PC-9 (cell line): ENCODE measurements around the gene OXCT1. TPM values are rescaled to one million over a fixed set of nuclear protein-coding genes. Genes with fewer than 3 reads are reported as not detected.
A peak's percentile ranks its signal among the peaks of the same experiment; 100 is the strongest.

Source experiments
- BruUV-seq: library from RNA; stranded (reverse); fragments of 400-500 nt; replicated peaks from 2 replicates; lab custom pipeline; 2021; lab: Mats Ljungman, UMichigan
- CTCF ChIA-PET: fragments of 300-600 bp; sonication (Branson Sonifier 250); formaldehyde crosslinking; loops from one replicate; lab custom pipeline; 2022; ENCODE audit warnings: antibody characterized with exemption; lab: Charles Lee
- POLR2A ChIA-PET: fragments of 300-600 bp; sonication (Branson Sonifier 250); formaldehyde crosslinking; loops from one replicate; lab custom pipeline; 2022; ENCODE audit warnings: antibody characterized with exemption; ENCODE audit not compliant: unreplicated experiment; lab: Charles Lee
- DNase-seq, 2 experiments: peaks; one replicate each; pipeline versions ENCODE4 v3.0.0 to v3.0.0-alpha.2; 2015 to 2022; ENCODE audit warnings: mixed read lengths in 1 of 2
- H2AFZ ChIP-seq: fragments of 200-600 bp; sonication (generic); 2 replicates; pipeline ENCODE4 v1.8.1; 2017; ENCODE audit warnings: antibody characterized with exemption
- H3F3A ChIP-seq: fragments of 200-600 bp; sonication (generic); 2 replicates; pipeline ENCODE4 v1.8.1; 2017; ENCODE audit warnings: antibody characterized with exemption, mild to moderate bottlenecking, low read depth; ENCODE audit not compliant: insufficient read depth
- H3K27ac ChIP-seq: fragments of 200-600 bp; sonication (generic); 2 replicates; pipeline ENCODE4 v1.6.1; 2016; ENCODE audit warnings: mixed run types
- H3K27me3 ChIP-seq: fragments of 200-600 bp; sonication (generic); 2 replicates; pipeline ENCODE4 v1.6.1; 2016; ENCODE audit warnings: low read depth, mixed run types; ENCODE audit not compliant: insufficient read depth
- H3K36me3 ChIP-seq: fragments of 200-600 bp; sonication (generic); 2 replicates; pipeline ENCODE4 v1.6.1; 2016; ENCODE audit warnings: low read depth, mixed run types
- H3K4me1 ChIP-seq: fragments of 200-600 bp; sonication (generic); replicated peaks from 2 replicates; pipeline ENCODE4 v1.6.1; 2016; ENCODE audit warnings: mixed run types; ENCODE audit not compliant: insufficient read depth
- H3K4me2 ChIP-seq: fragments of 200-600 bp; sonication (generic); 2 replicates; pipeline ENCODE4 v1.6.1; 2017; ENCODE audit warnings: mixed run types
- H3K4me3 ChIP-seq: fragments of 200-600 bp; sonication (generic); 2 replicates; pipeline ENCODE4 v1.6.1; 2016; ENCODE audit warnings: mixed run types
- H3K79me2 ChIP-seq: fragments of 200-600 bp; sonication (generic); 2 replicates; pipeline ENCODE4 v1.6.1; 2017; ENCODE audit warnings: low read depth, mixed run types
- H3K9me2 ChIP-seq: fragments of 200-600 bp; sonication (generic); 2 replicates; pipeline ENCODE4 v1.8.1; 2017; ENCODE audit warnings: mild to moderate bottlenecking; ENCODE audit not compliant: insufficient read depth
- H3K9me3 ChIP-seq: fragments of 200-600 bp; sonication (generic); 2 replicates; pipeline ENCODE4 v1.8.1; 2016; ENCODE audit warnings: low read depth; ENCODE audit not compliant: insufficient read depth
- H4K20me1 ChIP-seq: fragments of 200-600 bp; sonication (generic); 2 replicates; pipeline ENCODE4 v1.8.1; 2017; ENCODE audit not compliant: insufficient read depth
- CTCF ChIP-seq: fragments of 200-600 bp; sonication (generic); conservative IDR thresholded peaks from 2 replicates; pipeline ENCODE4 v1.6.1; 2017; ENCODE audit warnings: mixed run types, antibody characterized with exemption, mild to moderate bottlenecking, moderate library complexity
- EZH2 ChIP-seq: fragments of 200-600 bp; sonication (generic); IDR thresholded peaks from 2 replicates; pipeline ENCODE4 v1.8.0; 2017; ENCODE audit warnings: antibody characterized with exemption, low read depth
- intact Hi-C: fragments of 100-400 bp; cut with micrococcal nuclease; formaldehyde crosslinking; loops from one replicate; pipeline ENCODE4 v1.10.0; 2022; ENCODE audit not compliant: unreplicated experiment
- total RNA-seq: library from RNA; stranded (reverse); gene quantifications from 2 replicates; pipeline ENCODE4 v1.2.3, GENCODE V29; 2021

Gene OXCT1
- total RNA-seq, 1 experiment from 2014 or later = 29.7 TPM

DNA sequence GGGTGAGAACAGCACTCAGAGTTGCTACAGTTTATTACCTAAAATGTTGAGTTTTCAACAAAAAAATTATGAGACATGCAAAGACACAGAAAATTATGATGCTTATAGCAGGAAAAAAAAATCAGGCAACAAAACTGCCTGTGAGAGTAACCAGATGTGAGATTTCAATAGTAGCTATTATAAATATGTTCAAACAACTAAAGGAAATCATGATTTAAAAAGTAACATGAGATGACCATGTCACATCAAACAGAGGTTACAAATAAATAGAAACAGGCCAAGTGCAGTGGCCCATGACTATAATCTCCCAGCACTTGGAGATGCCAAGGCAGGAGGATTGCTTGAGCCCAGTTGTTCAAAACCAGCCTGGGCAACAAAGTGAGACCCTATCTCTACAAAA is 21.8 kb upstream of the OXCT1 start:
- H3K27me3 ChIP-seq = peaks cover 9% of the 10 kb centered on the region; the same call in 1 of the 2 replicates
- no peak overlapping the region for H3K4me3 ChIP-seq
- H3F3A ChIP-seq = no peaks in the 10 kb centered on the region
- peaks cover 5% of the 10 kb centered on the region; the same call in 1 of the 2 replicates for H3K4me1 ChIP-seq
- no peaks in the 10 kb centered on the region for H3K36me3 ChIP-seq
- ChIA-PET CTCF (no interaction called here), POLR2A (no interaction called here)
- H2AFZ ChIP-seq = no peak overlapping the region
- no peaks in the 10 kb centered on the region for H3K9me2 ChIP-seq
- no peaks in the 10 kb centered on the region for H3K79me2 ChIP-seq
- intact Hi-C loops = no loop called here
- no peak overlapping the region for H3K27ac ChIP-seq
- TF ChIP-seq EZH2 (no peak), CTCF (no peak)
- no peak overlapping the region for H3K4me2 ChIP-seq
- BruUV-seq = no TSS peak
- no peak for DNase-seq
- no peaks in the 10 kb centered on the region for H3K9me3 ChIP-seq
- no peaks in the 10 kb centered on the region for H4K20me1 ChIP-seq

GRCh38 chr5:41891066-41891707 is 21.0 kb upstream of the OXCT1 start:
- TF ChIP-seq CTCF (no peak), EZH2 (no peak)
- POLR2A ChIA-PET = no interaction called here
- Histone ChIP-seq H3K79me2 (no peaks in the 10 kb centered on the region), H3K36me3 (no peaks in the 10 kb centered on the region), H4K20me1 (no peaks in the 10 kb centered on the region), H3K4me2 (no peak overlapping the region), H3K27me3 (peaks cover 6% of the 10 kb centered on the region; the same call in 1 of the 2 replicates), H2AFZ (0 out of 2 replicates have a peak overlapping the region, but pooled peaks have one; percentile 10), H3K9me2 (no peaks in the 10 kb centered on the region), H3K4me3 (no peak overlapping the region), H3K4me1 (peaks cover 5% of the 10 kb centered on the region; the same call in 1 of the 2 replicates), H3K9me3 (no peaks in the 10 kb centered on the region), H3F3A (no peaks in the 10 kb centered on the region), H3K27ac (no peak overlapping the region)
- intact Hi-C loops = no loop called here
- BruUV-seq = no TSS peak
- CTCF ChIA-PET = interaction anchor here (0.6 kb wide), 1 partner anchor 293 kb away, joined by 3 read pairs; no protein-coding TSS in a partner anchor
- DNase-seq = peak in 1 of 2 experiments; percentile 66

DNA sequence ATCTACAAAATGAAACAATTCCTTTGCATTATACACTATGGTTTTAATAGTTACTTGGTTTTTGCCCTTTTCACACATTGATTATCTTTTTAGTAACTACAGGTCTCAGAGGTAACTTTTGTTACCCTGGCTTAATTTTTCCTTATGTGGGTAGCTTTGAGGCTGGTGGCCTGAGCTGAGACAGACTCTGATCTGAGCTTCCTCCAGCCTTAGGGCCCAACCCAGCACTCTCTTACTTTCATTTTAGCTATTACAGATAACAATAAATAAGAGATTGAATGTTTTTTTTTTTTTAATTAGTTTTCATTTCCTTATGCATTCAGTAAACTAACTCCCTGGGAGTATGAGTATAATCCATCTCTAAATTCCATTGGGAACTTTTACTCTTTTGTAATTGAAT is 15.1 kb upstream of the OXCT1 start:
- no peak overlapping the region for H3K4me3 ChIP-seq
- H2AFZ ChIP-seq = no peak overlapping the region
- no peaks in the 10 kb centered on the region for H4K20me1 ChIP-seq
- H3K9me3 ChIP-seq = no peaks in the 10 kb centered on the region
- H3K27ac ChIP-seq = no peak overlapping the region
- intact Hi-C loops = no loop called here
- DNase-seq = no peak
- POLR2A ChIA-PET = no interaction called here
- H3K4me2 ChIP-seq = no peak overlapping the region
- no peaks in the 10 kb centered on the region for H3K27me3 ChIP-seq
- H3K9me2 ChIP-seq = no peaks in the 10 kb centered on the region
- CTCF ChIA-PET = no interaction called here
- BruUV-seq = no TSS peak
- H3K79me2 ChIP-seq = no peaks in the 10 kb centered on the region
- no peak for TF ChIP-seq EZH2
- no peak for TF ChIP-seq CTCF
- no peaks in the 10 kb centered on the region for H3K4me1 ChIP-seq
- H3F3A ChIP-seq = no peaks in the 10 kb centered on the region
- no peaks in the 10 kb centered on the region for H3K36me3 ChIP-seq
